EH (cell line): ENCODE results near the gene B3GAT3.
"Not testable (repeated sequence)": the region's sequence is repeated elsewhere in the genome, so short reads cannot be mapped to it uniquely, and the experiment has no call there.

Experiments
- DNase-seq: peaks from one replicate; pipeline ENCODE4 v3.0.0-alpha.2; 2015; ENCODE audit warnings: low read depth

B3GAT3 gene

DNA sequence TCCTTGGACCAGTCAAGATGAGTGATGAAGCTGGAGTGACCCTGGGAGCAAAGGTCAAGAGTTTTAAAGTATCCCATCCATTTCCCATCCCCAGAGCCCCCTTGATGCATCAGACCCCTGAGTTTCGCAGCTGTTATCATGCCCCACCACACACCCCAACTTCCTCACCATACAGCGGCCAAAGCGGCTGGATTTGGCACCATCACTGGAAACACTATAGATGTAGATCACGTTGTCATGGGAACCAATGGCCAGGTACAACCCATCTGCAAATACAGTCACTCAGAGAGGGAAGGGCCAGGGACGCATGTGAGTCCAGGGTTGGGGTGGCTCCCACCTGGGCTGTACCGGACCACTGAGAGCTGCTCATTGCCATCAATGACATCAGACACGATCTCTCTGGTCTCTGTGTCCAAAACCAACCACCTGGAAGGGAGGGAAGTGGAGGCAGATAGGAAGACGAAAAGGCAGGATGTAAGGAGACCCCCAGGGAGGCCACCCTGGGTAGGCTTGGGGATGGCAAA, 17.9 kb downstream of the B3GAT3 start:
- DNase-seq, result no peak

DNA sequence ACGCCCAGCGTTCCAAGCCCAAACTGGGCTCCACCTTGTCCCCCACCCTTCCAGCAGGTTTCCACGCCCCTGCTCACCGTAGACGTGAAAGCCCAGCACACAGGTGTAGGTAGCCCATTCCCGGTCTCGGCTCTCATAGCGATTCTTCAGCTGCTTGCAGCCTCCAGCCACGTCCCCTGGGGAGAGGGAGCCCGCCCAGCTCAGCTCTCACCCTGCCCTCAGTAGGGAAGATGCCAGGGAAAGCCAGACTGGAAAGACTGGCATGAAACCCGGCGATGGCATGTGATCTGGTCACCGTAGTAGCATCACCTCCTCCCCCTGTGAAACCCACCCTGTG, 18.7 kb downstream of the B3GAT3 start:
- no peak for DNase-seq

DNA sequence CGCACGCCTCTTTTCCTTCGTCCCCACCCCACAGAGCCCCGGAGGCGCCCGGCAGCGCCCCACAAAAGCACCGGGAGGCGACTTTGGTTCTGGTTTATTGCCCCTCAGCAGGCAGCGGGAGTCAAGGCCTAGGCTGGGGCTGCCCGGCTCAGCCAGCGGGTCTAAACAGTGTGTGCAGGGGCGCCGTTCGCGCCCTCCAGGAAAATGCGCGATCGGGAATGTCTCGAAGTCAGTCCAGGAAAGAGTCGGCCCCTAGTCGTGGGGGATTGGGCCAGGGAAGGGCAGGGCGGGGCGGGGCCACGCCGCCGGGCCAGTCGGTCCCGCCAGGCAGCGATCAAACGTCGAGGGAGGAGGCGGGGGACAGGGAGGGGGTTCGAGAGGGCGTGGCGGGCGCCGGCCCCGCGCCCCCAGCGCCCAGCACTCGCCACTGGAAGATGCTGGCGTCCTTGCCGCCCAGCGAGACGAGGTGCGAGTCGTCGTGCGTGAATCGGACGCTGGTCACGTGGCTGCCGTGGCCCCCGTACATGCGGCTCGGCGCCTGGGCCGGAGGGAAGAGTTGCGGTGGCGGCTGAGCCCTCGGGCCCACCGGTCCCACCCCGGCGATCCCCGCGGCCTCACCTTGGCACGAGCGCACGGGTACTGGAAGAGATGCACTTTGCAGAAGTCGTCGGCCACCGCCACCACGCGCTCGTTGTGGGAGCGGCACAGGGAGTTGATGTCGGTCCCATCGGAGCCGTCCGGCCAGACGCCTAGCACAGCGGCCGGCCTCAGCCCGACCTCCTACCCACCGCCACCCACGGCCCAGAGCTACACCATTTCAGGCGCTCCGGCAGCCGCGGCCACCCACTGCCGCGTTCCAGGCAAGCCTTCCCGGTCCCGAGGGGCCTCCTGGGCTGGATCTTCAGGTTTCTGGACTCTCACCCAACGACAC, 19.4 kb downstream of the B3GAT3 start:
- DNase-seq, result peak; percentile 63

DNA sequence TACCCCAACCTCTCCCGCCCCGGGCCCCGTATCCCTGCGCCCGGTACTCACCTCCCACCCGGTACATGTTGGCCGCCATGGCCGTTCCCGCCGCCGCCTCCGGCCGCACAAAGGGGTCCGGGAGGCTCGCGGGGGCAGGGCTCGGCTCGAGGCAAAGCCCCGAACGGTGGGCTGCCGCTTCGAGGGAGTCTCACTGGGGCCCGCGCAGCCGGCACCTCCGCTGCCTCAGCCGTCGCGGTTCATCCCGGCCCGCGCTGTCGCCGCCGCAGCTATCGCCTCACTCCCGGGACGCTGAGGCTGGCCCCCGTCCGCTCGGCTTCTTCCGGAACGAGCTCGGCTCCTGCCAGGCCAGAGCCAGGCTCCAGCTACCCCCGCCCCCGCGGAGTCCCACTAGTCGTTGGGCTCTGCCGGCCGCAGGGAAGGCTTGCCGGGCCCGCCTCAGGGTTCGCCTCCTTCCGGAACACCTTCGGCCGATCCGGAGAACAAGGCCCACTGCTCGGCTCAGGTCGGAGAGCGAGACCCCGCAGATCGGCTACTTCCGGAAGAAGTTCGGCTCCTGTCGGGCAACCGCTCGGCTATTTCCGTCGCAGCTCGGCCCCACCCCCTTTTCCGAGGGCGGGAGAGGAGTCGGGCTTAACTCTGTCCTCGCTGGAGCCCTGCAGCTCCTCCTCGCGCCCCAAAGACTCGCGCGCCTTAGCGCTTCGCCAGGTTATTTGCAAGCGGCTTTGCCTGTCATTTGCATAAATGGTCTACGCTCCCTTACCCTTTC, 20.2 kb downstream of the B3GAT3 start, which contains the start of gene MTA2:
Gene MTA2 (minus strand): TSS at position 494 of the 769 bp plus-strand sequence. CDS start 415 bp downstream, at position 79.
- peak; percentile 98 for DNase-seq

DNA sequence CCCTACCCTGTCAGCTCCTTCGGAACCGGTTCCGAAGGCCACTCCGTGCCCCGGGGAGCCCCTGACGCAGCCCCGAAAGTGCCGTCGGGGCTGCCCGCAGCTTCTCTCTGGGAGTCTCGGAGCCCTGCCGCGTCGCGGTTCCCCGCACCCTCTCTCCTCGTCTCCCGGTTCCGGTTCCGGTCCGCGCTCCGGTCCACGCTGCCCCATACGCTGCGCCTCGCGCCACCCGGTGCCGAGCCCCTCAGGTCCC, 20.7 kb downstream of the B3GAT3 start:
- peak; percentile 45 for DNase-seq

DNA sequence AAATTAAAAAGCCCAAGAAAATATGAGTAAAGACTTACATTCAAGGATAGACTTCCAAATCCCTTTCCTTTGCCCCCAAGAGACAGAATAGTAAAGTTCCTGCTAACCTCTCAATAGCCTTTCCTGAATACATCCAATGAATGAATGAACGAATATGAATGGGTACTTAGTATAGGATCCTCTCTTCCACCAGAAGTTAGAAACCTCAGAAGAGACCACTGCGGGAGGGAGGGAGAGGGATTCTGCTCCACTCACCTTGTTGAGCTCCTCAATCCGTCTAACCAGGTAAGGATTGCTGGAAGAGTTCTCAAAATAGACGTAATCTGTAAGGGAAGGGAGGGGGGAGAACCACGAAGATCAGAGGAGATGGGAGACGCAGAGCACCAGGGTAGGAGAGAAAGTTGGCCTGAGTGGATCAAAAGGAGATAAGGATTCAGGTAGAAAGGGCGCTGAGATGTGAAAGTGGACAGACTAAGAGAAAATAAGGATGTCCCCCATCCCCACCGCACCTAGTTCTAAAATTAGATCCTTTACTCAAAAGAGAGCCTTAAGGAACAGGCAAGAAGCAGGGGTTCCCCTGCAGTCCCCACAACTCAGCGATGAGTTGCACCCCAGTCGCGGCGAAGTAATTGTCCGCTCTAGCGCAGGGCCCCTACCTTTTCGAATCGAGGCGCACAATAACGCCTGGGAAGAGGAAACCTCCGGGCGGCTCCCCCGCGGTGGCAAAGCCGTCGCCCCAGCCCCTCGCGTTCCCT, 21.2 kb downstream of the B3GAT3 start:
- DNase-seq, result no peak

DNA sequence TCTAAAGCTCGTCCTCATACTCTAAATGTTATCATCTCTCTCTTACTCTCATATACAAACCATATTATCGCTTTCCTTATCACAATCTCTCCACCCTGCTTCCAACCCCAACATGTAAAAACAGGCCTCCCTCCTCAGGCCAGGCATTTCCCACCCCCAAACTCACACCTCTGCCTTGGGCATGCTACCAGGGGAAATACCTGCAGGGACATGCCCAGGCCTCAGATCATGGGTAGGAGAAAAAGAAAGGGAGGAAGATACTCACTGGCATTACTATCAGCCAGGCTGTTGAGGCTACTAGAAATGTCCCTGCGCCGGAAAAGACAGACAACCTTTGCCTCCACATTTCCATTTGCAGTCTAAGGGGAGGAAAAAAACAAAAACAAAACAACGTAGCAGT, 21.9 kb downstream of the B3GAT3 start:
- DNase-seq, result no peak

DNA sequence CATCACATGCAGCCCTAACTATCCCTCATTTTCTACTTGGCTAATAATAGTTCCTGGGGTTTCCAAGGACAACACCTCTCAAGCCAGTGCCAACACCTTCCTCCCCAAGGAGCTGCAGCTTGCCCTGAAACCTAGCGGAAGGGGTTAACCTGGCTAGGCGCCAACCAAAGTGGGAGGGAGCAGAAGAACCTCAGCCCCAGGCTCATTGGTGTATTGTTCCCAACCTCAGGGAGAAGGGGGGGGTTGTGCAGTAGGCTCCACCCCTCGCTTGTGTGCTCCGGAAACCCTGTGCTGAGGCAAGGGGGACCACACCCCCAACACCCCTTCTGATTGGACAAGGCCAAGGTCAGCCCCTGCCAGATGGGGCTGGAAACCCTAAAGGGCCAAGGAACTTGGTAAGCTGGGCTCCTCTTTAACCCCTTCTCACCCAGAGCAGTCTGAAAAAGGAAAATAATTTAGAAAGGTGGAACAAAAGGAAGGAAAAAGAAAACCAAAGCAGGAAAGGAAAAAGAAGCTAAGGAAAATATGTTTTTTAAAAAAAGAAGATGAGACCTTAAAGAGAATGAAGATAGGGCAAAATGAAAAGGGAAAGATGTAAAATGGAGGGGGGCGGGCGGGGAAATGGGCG, 22.6 kb downstream of the B3GAT3 start:
- peak; percentile 99 for DNase-seq

DNA sequence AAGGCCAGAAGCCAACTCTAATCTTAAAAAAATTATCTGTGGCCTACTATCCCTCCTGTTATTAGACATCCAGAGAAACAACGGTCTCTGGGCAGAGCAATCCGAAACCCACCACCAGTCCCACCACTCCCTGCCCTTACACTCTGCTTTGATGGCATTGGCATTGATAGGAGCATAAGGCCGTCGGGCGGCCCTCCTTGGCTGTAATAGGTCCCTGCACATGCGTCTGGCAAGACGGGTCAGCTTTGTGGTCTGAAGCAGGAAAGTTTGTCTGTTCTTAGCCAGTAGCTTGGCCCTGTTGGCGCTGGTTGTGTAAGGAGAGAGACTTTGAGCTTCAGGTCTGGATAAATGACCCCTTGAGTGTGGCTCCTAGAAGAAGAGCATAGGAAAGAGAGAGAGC, 26.7 kb downstream of the B3GAT3 start:
- DNase-seq, result no peak

DNA sequence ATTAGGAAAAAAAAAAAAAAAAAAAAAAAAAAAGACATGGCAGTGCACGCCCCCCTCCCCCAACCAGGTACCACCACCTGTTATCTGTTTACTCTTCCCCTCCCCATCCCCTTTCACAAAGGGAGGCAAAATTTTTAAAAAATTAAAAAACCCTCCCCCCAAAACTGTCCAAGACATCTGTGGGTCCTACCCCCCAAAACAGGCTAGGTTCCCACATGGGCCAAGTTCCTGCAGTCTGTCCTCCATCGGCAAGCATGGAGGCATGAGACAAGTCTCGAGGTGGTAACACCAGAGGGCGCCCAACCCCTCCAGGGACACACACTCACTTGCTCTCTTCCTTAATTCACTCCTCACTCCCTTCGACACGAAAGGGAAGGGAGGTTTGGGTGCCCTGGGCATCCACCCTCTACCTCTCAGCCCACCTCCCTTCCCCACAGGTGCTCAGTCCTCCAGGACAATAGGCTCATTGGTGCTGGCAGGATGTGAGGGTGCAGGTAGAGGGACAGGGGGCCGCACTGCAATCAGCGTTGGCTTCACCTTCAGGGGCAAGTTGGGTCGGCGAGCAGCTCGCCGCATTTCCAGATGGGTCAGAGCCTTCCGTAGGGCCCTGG, 28.2 kb downstream of the B3GAT3 start:
- DNase-seq, result peak; percentile 81

DNA sequence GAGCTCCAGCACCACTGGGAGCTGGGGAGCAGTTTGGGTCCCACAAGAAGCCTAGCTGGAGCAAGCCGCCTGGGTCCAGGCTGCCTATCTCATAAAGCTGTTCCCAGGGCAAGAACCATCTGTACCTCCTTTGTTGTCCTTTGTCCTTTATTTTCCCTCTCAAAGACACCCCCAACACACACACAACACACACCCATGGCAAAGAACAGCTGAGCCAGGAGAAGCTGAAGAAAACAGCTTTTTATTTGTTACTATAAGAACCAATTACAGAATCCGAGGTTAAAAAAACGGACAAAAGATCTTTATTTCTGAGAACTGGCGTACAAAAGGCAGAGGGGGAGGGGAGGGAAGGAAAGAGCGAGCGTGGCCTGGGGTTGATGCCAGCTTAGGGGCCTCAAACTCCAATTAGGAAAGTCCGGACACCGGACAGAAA, 28.8 kb downstream of the B3GAT3 start:
- DNase-seq, result no peak

DNA sequence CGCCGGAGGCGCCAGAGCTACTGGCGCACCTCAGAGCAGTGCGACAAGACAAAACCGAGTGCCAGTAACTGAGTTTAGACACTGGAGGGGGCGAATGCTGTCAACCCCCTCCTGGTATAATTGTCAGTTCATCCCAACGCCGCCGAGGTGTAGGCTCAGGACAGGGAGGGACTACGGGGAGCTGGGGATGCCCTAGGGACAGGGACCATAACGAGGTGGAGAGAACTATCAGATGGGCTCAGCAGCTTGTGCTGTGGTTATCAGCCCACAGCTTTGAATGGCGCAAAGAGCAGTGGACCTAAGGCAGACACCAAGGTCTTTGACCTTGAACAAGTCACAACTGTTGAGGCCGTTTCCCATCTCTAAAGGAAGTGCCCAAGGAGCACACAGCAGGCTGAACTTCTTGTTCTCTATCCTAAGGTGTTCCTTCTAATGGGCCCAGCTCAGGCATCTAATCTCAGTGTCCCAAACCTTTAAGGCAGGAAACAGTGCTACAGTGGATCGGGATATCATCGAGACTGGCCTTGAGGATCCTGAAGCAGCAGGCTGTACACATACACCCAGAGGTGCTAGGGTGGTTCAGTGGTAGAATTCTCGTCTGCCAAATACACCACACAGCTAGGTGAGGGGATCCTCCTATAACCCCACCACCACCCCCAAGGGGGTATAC, 29.5 kb downstream of the B3GAT3 start:
- no peak for DNase-seq

DNA sequence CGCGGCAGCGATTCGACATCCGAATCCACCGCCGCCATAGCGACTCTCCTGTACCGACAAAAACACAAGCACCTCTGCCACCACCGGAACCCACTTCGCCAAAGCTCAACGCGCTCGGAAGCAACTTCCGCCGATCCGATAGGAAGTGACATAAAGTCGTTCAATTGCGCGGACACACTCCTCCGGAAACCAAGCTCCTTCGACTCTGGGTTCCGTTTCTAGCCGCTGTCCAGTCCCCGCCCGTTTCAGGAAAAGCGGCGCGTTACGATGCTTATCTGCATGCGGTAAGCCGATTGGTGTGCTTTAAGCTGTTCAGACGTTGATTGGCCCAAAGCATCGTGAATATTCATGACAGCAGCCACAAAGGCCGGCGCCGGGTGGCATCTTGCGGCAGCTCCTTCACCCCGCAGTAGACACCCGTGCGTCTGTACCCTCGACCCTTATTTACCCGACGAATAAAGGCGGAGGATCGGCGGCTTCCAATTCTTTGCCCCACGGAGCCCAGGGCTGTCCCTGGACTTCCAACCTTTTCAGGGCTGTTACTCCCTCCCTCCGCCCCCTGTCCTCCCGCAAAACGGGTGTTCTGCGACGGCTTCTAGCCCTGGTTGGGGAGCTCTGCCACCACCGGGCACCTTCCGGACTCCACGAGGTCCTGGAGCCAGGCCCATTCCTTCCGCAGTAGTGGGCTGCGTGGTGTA, 30.2 kb downstream of the B3GAT3 start, which contains the start of gene TUT1:
Gene TUT1 (minus strand): TSS at position 76 of the 698 bp plus-strand sequence. CDS start 38 bp downstream, at position 38.
- peak; percentile 99 for DNase-seq

DNA sequence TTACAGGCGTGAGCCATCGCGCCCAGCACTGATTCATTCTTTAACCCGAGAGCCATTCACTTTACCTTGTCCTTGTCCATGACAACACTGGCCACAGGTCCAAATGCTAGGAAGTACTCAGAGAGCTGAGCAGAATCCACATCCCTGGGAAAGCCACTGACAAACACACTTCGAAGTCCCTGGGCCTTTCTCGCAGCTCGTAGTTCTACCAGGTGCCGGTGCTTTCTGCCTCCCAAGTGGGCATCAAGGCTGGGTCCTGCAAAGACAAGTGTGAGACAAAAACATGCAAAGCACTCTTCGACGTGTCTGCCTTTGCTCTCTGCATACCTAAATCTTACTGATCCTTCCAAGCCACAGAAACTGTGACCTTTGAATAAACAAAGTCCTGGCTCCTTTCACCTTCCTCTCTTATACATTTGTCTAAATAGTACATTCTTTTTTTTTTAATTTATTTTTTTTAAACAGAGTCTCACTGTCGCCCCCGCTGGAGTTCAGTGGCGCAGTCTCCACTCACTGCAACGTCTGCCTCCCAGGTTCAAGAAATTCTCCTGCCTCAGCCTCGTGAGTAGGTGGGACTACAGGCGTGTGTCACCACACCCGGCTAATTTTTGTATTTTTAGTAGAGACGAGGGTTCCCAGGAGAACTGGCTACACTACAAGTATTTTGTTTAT, 32.7 kb downstream of the B3GAT3 start:
- peak; percentile 20 for DNase-seq

DNA sequence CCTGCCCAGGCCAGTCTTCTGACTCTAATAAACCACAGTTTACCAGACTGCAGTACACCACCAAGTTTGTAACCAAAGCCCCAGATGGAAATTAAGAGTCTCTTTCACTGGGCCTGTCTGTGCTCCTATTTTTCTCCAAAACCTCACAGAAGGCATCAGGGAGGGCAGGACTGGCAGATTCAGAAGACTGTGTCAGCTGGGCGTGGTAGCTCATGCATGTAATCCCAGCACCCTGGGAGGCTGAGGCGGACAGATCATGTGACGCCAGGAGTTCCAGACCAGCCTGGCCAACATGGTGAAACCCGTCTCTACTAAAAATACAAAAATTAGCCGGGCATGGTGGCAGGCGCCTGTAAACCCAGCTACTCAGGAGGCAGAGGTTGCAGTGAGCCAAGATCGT, 36.4 kb downstream of the B3GAT3 start:
- DNase-seq, result not testable (repeated sequence)

DNA sequence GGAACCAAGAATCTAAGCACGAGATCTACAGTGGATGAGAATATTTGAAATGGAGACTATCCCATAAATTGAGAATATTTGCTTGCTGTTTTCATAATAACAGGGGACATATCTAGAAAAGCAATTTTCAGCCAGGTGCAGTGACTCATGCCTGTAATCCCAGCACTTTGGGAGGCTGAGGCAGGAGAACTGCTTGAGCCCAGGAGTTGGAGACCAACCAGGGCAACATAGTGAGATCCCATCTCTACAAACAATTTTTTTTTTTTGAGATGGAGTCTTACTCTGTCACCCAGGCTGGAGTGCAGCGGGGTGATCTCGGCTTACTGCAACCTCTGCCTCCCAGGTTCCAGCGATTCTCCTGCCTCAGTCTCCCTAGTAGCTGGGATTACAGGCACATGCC, 40.1 kb downstream of the B3GAT3 start:
- DNase-seq, result not testable (repeated sequence)

DNA sequence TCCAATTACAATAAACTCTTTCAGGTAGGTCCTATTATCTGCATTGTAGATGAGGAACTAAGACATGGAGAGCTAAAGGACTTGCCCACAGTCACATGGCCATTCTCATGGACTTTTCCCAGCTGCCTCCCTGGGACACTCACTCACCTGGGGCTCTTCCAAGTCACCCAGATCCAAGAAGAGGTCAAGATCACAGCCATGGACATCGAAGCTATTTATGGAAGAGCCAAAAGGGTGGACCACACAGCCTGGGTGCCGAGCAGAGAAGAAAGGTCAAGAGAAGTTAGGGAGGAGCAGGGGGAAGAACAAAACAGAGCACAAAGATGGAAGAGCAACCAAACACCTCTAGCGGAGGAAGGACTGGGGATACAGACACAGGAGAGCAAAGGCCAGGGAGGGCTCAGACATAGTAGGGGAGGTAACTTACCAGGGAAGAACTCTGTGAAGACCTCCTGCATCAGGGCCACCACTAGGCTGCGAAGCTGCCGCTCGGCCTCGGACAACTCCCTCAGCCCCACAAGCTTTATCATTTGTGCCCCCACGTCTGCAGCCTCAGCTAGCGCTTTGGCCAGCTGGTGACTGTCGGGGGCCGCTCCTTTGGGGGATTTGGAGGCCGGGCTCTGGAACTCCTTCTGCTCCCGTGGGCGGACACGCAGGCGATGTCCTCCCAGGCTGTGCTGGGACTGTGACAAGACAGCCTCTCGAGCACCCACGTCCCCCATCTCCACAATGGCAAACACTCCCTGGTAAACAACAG, 40.6 kb downstream of the B3GAT3 start:
- DNase-seq, result no peak

DNA sequence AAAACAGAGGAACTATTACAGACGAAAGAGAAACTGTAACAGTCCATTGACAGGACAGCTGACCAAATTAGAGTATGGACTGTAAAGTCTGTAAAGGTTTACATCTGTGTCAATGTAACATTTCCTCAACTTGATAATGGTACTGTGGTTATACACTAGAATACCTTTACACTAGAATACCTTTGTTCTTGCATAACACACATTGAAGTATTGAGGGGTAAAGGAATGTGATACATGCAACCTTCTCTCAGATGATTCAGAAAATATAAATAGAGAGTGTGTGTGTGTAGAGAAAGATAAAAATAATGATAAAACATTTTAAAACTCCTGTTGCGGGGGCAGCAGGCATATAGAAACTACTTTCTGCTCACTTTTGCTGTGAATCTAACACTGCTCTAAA, 42.5 kb downstream of the B3GAT3 start:
- no peak for DNase-seq

DNA sequence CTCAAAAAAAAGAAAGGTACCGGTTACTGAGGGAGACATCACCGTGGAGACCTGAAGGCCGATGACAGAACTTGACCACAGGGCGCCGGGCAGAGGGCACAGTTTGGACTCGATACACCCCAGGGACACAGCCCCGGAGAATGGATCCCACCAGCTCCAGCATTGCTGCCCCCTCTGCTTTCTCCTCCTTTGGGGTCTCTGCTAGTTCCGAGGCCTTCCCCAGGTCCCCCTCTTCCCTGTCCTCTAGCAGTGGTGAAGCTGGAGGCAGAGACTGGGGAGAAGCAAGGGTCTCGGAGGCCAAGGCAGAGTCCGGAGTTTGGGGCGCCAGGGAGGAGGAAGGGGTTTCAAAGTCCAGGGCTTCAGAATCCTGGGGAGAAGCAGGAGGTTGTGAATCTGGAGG, 43.2 kb downstream of the B3GAT3 start:
- no peak for DNase-seq
